Panc1 (cell line): ENCODE data around the gene RAET1E.

ENCODE experiments used
- REST ChIP-seq, 2 experiments: IDR thresholded peaks; 2 replicates each; pipeline ENCODE4 v1.6.1; 2011 to 2012; ENCODE audit warnings: low read depth in 2 of 2, control low read depth in 1 of 2, low read length in 1 of 2, mild to moderate bottlenecking in 1 of 2, moderate library complexity in 1 of 2; ENCODE audit not compliant: insufficient read depth in 1 of 2
- SIN3A ChIP-seq: IDR thresholded peaks from 2 replicates; pipeline ENCODE4 v1.6.1; 2012; ENCODE audit warnings: low read depth, mild to moderate bottlenecking, low read length, moderate library complexity, borderline replicate concordance; ENCODE audit not compliant: insufficient read depth
- TF ChIP-seq, protein P1 (sequence below): fragments of 450-650 bp; IDR thresholded peaks from 2 replicates; pipeline ENCODE4 v1.5.1; 2017; ENCODE audit warnings: mild to moderate bottlenecking

DNA sequence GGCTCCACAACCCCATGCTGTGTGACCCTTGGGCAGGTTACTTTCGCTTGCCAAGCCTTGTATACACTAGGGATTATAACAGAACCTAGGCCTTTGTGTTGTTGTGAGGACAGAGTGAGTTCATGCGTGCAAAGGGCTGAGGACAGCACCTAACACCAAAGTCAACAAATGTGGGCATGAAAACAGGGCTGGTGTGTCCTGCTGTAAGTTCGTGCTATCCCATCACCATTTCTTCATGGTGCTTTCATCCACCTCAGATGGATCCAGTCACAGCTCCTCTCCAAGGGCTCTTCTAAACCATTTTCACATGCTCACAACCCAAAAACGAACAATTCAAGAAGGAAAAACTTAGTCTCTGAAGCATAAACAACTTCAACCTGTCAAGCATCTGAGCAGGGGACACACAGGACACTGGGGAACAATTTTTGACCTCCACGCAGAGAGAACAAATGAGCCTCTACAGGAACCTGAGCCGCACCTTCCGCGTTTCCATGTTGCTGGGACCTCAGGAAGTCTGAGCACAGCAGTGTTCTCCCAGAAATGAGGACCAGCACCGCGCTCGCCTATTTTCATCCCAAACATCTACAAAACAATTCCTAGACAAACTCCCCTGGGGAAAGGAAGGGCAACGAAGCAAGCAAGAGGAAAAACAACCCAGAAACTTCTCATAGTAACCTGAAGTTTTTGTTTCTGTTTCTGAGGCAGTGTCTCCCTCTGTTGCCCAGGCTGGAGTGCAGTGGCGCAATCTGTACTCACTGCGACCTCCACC is 36.9 kb downstream of the RAET1E start:
- TF ChIP-seq, protein P1, sequence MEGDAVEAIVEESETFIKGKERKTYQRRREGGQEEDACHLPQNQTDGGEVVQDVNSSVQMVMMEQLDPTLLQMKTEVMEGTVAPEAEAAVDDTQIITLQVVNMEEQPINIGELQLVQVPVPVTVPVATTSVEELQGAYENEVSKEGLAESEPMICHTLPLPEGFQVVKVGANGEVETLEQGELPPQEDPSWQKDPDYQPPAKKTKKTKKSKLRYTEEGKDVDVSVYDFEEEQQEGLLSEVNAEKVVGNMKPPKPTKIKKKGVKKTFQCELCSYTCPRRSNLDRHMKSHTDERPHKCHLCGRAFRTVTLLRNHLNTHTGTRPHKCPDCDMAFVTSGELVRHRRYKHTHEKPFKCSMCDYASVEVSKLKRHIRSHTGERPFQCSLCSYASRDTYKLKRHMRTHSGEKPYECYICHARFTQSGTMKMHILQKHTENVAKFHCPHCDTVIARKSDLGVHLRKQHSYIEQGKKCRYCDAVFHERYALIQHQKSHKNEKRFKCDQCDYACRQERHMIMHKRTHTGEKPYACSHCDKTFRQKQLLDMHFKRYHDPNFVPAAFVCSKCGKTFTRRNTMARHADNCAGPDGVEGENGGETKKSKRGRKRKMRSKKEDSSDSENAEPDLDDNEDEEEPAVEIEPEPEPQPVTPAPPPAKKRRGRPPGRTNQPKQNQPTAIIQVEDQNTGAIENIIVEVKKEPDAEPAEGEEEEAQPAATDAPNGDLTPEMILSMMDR, result peak; percentile 74
- TF ChIP-seq SIN3A (no peak), REST (IDR thresholded peaks at IDR 0.05; ENCODE audit: insufficient read depth in 1 of 2, low read depth in 2 of 2, low read length in 1 of 2) (no peak)
